KG1 (cell line): ENCODE results near the gene KLHL12.

ENCODE experiments used
- DNase-seq: peaks from one replicate; lab custom pipeline; 2025; lab: John Stamatoyannopoulos, UW

The KLHL12 gene

DNA sequence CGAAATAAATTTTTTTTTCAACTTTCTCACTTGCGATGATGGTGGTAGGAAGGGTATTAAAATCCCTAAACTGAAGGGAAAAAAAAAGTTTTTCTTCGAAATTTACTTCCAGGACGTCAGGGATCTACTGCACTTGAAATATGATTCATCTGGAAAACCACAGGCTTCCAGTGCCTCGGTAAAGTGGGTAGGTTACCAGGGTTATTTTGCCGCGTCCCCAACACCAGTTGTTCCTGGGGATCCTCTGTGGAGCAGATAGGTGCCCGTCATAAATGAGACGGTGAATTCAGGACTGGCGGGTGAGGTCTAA is 38.9 kb downstream of the KLHL12 start:
- no peak for DNase-seq

DNA sequence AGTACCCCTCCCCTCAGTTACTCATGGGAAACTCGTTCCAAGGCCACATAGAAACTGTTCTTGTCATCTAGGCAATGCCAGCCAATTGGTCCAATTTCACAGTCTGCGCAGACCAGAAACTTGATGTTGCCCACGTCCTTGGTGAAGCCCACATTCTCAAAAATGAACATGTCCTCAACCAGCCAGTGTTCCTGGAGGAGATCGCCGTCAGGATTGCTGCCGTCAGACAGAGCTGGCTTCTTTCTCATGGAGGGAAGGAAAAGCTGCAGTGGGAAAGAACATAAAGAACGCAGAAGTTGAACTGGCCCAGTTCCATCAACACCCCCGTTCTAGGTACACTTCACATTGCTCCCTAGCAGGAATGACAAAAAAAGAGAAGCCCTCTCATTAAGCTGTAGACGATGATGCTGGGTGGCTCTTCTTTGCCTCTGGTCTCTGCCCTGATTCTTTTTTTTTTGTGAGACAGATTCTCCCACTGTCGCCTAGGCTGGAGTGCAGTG is 46.0 kb downstream of the KLHL12 start:
- DNase-seq: no peak

DNA sequence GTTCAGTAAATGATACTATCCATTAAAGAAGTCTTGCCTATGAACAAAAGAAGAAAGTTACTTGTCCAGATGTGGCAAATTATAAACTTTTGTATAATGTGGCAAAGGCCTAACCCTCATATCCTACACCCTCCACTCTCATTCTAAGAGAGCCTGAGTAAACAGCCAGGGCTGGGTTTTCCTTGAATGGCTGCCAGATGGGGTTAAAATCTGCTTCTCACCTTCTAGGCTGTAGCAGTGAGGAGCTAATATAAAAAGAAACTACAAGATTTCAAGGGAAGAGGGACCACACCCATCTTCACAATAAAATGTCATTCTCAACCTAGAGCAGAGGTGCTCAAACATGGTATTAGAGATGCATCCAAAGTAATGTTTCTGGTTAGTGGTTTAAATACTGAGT is 47.0 kb downstream of the KLHL12 start:
- DNase-seq: no peak

DNA sequence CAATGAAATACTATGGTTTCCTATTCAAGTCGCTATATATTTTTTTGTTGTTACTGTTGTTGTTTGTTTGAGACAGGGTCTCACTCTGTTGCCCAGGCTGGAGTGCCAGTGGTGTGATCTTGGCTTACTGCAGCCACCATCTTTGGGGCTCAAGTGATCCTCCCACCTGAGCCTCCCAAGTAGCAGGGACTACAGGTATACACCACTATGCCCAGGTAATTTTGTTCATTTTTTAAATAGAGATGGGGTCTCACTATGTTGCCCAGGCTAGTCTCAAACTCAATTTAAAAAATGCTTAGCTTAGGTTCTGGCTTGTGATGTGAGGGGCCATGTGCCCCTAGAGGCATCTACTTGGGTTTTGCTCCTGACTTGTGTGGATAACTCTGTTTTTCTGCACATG is 47.9 kb downstream of the KLHL12 start:
- no peak for DNase-seq

DNA sequence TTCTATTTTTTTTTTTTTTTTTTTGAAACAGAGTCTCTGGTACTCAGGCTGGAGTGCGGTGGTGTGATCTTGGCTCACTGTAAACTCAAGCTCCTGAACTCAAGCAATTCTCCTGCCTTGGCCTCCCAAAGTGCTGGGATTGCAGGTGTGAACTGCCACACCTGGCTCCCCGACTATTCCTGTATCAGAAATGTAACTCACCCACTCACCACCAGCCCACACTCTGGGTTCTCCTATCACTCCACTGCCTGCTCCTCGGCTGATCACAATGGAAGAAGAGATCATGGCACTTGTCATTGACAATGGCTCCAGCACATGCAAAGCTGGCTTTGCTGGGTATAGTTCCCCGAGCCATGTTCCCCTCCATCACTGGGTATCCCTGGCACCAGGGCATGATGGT is 54.0 kb downstream of the KLHL12 start:
- no peak for DNase-seq

DNA sequence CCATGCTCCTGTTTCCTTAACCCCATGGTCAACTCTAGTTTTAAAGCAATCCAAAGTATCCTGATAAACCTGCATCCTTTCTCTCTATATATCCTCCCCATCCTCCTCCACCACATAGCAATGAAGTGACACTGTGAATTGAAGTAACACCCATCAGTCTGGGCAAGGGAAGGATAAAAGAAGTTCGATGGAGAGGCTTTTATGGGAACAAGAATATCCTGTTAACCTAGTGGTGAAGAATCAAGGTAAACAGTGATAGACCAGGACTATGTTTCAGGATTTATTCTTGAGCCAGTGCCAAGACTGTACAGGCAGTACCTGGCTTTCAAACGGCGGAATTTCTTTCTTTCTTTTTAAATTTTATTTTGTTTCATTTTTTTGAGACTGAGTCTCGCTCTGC is 55.7 kb downstream of the KLHL12 start:
- no peak for DNase-seq

DNA sequence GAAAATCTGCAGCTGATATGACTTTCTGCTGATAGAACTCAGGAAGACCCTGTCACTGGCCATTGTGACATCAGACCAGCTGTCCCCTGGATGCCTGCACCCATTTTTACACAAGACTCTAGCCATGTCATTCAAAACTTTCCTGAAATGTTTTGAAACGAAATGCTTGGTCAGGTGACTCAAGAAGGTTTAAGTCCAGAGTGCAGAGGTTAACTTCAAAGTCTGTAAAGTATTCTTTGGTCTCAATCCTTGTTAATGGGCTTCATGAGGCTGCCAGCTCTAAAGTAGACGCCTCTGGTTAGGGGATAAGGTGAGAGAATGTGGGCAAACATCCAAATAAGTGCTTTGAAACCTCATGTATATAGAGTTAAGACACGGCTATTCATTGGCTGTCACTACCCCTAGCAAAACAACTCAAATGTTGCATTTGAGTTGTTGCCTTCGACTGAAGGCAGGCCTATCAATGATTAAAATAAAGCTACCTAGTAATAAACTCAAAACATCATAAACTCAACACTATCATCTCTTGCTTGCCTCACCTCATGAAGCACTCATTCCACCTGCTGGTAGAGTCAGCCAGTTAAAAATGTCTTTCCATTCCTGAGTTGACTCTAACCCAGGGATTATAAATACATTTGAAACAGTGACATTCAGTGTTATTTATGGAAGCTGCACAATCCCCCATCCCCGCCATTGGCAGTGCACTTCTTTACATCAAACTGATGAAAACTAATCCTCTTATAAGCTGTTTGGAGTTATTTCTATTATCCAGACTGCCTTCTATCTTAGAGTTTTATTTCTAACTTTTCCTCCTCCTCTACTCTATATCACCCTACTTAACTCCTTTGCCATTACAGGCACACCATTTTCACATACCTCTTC is 64.1 kb downstream of the KLHL12 start:
- no peak for DNase-seq

DNA sequence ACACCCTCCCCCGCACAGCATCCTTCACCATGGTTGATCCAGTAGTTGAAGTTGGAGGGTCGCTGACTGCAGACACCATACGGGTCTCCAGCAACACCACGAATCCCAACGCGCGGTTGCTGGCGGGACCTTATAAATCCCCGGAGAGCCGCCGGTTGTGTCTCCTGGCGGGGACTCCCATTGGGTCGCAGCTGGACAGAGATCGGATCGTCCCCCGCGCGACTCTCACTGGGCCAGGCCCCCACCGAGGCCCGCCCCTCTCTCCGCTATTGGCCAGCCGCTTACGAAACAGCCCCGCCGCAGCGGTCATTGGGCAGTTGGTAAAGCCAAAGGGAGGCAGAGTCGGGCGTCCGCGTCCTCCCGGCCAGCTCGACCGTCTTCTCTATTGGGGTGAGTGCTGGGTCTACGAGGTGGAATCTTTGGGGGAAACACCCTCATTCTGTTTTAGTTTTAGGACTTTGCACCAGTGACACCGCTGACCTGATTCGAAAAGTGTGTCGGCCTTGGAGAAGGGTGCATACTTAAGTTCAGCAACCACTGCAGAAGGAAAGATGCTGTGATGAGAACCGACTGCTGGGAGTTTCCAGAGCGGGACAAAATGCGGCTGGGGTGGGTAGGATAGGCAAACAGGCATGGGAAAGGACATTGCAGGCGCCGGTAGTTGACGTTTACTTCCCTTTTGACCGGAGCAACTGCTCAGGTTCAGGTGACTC is 65.5 kb downstream of the KLHL12 start:
- peak; percentile 78 for DNase-seq

DNA sequence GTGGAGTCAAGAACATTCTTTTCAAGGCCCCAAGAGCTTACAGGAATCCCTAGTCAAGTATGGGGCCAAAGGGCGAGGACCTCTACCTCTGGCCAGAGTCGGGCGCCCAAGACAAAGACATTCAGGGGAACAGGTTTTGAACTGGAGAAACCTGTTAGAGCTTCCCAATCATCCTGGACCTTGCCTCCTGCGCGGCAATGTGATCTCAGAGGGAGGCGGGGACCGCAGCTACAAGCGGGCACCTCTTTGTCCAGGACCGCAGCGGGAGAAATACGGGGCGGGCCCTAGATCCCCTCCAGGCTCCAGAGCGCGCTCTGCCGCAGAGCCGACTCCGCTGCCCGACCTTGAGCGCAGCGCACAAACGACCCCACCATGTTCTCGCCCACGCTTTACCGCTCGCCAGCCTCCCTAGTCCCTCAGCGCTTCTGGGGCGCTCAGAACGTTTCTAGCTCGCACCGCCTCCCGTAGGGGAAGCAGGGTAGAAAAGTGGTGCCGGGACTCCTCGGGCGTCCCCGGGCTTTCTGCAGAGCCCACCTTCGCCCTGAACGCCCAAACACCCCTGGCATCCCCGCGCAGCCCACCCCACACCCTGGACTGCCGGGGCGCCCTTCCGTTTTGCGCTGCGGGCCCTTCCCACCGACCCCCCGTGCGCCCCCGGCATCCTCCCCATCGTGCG is 66.2 kb downstream of the KLHL12 start:
- DNase-seq: peak; percentile 23

DNA sequence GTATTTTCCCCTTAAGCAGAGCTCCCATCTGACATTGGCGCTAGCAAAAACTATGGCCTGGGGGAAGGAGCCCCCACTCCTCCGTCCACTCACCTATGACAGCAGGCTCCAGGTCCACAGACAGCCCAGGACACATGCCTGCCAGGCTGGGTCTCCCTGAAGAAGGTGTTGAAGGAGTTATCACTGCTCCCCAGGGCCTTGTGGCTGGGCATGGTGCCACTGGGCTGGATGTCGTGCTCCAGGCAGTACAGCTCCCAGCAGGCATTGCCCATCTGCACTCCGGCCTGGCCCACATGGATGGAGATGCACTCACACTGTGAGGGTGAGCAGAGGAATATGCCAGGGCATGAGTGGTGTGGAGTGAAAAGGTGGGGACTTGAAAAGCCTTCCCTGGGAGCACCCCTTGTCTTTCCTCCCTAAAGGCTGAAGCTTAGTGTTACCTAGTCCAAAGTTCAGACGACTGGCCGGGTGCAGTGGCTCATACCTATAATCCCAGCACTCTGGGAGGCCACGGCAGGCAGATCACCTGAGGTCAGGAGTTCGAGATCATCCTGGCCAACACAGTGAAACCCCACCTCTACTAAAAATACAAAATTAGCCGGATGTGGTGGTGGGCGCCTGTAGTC is 68.1 kb downstream of the KLHL12 start:
- DNase-seq: no peak

DNA sequence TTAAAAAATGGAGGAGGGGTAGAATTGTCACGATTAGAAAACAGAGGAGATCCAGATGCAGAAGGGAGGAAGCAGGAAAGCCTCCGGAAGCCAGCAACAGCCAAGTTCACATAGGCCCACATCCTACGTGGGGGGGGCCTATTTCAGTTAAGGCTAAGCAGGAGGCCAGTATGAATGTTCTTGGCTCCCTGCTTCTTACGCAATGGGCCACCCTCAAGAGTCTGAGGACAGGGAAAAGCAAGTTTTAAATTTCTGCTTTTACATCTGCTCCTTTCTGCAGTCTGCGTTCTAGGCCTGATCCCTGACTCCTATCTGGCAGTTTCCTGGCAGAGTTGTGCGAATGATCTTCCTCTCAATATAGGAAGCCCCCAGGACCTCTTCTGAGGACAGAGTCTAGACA is 68.7 kb downstream of the KLHL12 start:
- peak; percentile 62 for DNase-seq

DNA sequence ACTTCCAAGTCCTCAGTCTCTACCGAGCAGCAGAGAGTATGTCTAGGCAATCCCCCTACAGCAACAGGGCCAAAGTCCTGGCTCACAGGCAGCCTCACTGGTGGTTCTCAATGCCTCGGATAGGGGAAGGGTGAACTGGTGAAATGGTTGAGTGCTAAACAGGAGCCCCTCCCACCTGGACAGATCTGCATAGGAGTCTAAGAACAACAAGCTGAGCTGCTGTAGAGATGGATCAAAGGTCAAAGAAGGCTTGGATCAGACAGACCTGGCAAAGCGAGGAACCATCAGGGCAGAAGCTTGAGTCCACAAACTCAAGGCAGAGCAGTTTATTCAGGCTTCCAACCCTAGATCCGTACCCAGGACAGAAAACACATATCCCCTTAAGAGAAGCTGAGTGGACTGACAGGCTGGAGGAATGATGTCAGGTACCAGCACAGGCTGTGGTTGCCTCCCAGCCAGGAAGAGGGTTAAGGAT is 69.9 kb downstream of the KLHL12 start:
- no peak for DNase-seq

DNA sequence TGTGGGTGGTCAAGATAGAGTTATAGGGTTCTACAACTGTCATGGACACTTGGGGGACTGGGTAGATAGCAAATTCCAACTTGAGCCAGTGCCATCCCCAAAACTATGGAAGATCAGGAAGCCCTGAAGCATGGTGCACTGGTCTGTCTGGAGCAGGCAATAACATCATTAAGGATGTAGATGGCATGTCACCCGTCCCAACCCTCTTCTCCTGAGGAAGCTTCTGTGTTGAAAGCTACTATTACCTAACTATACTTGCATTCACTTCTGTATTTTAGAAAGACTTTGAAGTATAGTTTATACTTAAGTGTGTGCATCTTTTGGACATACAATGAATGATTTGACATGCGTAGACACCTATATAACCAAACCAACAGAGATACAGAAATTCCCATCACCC is 71.0 kb downstream of the KLHL12 start:
- no peak for DNase-seq

DNA sequence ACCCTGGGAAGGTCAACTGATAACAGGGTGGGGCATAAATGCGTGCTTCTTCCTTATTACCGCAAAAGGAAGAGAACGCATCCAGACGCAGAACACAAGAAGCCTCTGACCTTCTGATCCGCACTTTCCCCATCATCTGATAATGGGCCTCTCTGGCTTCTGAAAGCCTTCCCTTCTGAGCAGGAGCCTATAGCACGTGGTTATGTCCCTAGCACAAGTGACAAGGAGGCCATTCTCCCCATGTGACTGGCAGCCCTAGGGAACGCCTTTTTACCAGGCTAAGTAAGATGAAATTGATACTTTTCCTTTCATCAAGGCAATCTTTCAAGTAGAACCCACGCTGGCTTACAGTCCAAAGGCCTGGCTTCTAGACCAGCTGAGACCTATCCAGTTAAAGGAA is 72.2 kb downstream of the KLHL12 start:
- DNase-seq: no peak

DNA sequence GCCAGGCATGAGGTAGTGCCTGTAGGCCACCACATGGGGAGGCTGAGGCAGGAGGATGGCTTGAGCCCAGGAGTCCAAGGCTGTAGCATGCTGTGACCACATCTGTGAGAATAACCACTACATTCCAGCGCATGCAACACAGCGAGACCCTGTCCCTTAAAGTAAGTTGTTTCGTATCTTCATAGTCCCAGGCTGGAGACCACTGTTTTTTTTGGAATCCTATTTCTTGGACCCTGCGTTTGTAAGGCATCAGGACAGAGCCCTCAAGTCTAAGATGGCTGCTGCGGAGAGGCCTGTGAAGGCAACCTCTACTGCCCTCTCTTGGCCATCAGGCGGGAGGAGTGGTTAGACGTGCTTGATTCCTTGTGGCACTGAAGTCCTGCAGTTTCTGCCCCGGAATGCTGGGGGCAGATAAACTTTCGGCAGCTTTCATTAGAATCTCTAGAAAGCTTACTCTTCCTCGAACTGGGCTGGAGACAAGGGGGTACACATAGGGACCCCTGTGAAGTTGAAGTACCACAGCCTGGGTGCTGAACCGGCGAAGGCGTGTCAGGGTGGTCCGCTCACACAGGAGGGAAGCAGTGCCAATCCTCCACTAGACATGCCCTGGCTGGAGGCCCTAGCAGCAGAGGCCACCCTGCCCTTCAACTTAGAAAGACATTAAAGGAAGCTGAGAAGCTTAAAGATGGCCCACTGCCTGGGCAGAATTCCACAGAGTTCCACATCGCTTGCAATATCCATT is 74.7 kb downstream of the KLHL12 start:
- DNase-seq: no peak

DNA sequence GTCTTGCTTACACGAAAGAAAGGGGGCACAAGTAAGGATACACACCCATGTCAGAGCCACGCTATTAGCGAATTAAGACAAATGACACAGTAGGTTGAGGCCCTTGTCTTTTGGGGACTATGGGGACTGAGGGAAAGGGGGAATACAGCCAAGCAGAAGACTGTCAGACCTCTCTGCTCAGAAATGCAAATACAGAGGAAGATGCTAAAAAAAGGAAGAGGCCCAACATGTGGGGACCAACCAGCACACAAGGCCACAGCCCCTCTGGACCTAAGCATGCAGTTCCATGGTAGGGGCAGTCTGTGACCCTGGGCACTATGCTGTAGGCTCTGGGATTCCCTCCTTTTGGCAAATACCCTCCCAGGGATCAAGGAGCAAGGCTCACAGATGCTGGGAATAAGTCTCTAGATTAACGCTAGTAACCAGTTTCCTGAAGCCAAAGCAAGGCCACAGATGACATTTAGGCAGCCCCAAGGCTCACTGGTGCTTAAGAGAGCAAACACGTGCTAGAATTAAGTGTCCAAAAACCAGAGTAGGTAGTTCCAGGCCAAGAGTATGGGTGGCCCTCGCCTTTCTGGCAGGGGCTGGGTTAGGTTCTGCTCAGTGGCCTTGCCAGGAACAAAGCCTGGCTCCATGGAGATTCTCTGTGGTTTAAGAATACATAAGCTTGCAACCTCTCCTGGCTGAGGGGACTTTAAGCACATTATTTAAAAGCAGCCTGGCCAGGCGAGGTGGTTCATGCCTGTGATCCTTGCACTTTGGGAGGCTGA is 76.3 kb downstream of the KLHL12 start:
- no peak for DNase-seq

DNA sequence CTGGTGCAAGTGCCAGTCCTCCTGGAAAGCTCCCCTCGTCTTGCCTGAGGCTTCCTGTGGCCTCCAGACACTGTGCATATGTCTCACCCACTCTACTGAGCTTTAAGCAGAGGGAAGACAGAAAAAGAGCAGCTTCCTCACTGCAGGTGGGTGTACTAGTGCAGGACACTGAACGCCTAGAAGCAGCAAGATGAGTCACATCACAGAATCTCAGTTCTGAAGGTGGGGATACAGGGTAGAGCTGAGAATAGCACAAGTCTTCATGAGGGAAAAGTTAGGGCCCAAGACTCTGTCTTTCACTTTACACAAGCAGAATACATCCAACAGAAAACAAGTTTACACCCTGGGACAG is 78.9 kb downstream of the KLHL12 start:
- DNase-seq: no peak

DNA sequence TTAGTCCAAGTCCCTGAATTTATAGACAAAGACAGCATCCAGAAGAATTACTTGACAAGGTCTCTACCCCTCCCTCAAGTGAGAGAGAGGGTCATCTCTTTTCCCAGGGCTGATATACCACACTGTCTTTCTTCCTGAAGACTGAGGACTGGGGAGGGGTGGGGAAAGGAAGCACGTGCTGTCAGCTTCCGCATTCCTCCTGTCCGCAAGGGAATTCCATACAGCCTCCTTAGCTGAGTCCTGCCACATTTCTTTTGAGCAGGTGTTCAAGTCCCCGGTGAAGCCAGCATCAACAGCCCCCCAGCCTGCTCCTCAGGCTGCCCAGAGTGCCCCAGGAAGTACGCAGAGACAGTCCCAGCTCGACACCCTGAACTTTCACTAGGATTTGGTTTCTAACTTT is 82.1 kb downstream of the KLHL12 start:
- no peak for DNase-seq

DNA sequence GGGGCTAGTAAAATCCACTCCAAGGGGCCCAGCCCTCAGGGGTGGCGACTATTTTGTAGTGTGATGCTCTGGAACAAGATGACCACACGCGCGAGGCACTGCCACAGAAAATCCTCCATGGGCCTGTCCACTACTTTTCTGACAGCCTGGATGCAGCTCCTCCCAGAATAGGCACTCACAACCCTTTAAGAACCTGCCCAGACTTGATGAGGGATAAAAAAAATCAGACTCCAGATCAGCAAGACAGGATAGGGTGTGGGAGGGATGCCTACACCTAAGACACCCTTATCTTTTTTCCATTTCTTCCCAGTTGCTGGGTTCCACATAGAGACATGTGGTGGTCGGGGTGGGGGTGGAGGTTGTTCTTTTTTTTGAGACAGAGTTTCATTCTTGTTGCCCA is 82.8 kb downstream of the KLHL12 start:
- no peak for DNase-seq

DNA sequence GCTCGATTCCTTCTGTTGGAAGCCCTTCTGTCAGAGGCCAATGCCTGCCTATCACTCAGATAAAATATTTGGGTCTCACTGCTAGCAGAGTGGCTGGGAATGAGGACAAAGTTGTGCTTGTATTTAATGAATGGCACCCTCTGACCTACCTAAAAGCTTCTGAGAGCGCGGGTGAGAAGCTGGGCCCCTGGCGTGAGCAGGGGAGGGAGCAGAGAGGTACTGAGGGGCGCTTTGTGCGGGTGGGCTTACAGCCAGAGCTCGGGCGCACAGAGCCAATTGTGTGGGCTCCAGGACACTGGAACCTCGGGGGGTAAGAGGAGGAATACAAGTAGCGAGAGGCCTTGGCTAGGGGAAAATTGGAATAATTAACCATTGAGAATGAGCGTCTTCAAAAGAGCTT is 84.0 kb downstream of the KLHL12 start:
- DNase-seq: no peak
